Non-pigmented ciliary epithelial cell (primary cell): ENCODE data around the gene ERFL.

Source experiments
- DNase-seq: peaks from one replicate; pipeline ENCODE4 v3.0.0-alpha.2; 2010; ENCODE audit warnings: low read depth

The ERFL gene

GRCh38 chr19:41897820-41898219, 30.4 kb downstream of the ERFL start:
- DNase-seq = no peak

- DNase-seq = no peak
Observed at GRCh38 chr19:41897181-41897580, 31.1 kb downstream of the ERFL start.

GRCh38 chr19:41896581-41896942, 31.7 kb downstream of the ERFL start:
- no peak for DNase-seq

GRCh38 chr19:41895745-41896580, 32.3 kb downstream of the ERFL start:
- DNase-seq = no peak

- no peak for DNase-seq
Observed at GRCh38 chr19:41894350-41894749, 33.9 kb downstream of the ERFL start.

GRCh38 chr19:41893899-41894298, 34.4 kb downstream of the ERFL start:
- DNase-seq = no peak

GRCh38 chr19:41892173-41892902, 35.9 kb downstream of the ERFL start:
- no peak for DNase-seq

GRCh38 chr19:41890936-41891335, 37.3 kb downstream of the ERFL start:
- DNase-seq = no peak

GRCh38 chr19:41889896-41890295, 38.4 kb downstream of the ERFL start:
- DNase-seq = no peak

GRCh38 chr19:41888926-41889325, 39.3 kb downstream of the ERFL start:
- no peak for DNase-seq

GRCh38 chr19:41887711-41888382, 40.4 kb downstream of the ERFL start:
- DNase-seq = peak; percentile 38

- no peak for DNase-seq
Observed at GRCh38 chr19:41886761-41887710, 41.2 kb downstream of the ERFL start.

- DNase-seq = peak; percentile 82
Observed at GRCh38 chr19:41883821-41884733, 44.2 kb downstream of the ERFL start.

GRCh38 chr19:41883463-41883820, 44.8 kb downstream of the ERFL start:
- no peak for DNase-seq

GRCh38 chr19:41882568-41883462, 45.4 kb downstream of the ERFL start, which contains the start of gene ARHGEF1:
Gene ARHGEF1 (plus strand): TSS chr19:41883184. CDS start chr19:41888083, 4,899 bp downstream.
- no peak for DNase-seq

- DNase-seq = no peak
Observed at GRCh38 chr19:41880329-41880708, 47.9 kb downstream of the ERFL start.

- DNase-seq = no peak
Observed at GRCh38 chr19:41879670-41880328, 48.5 kb downstream of the ERFL start.

GRCh38 chr19:41879080-41879479, 49.2 kb downstream of the ERFL start:
- DNase-seq = no peak
